Astrocyte (in vitro differentiated cells and primary cell): ENCODE measurements around the gene CHTOP. TPM values are rescaled to one million over a fixed set of nuclear protein-coding genes. Genes with fewer than 3 reads are reported as not detected.

Source experiments
- DNase-seq: peaks from one replicate; pipeline ENCODE4 v3.0.0-alpha.2; 2010; ENCODE audit warnings: low read depth
- FAIRE-seq: peaks from 2 replicates; lab custom pipeline; 2011; peaks lifted over from hg19 to GRCh38; lab: Jason Lieb, UNC
- H2AFZ ChIP-seq: 2 replicates; pipeline ENCODE4 v1.6.0; 2012; ENCODE audit warnings: low read depth, low read length, inconsistent platforms
- H3K27ac ChIP-seq: 2 replicates; pipeline ENCODE4 v1.5.1; 2011; ENCODE audit warnings: low read depth, low read length, inconsistent platforms
- H3K27me3 ChIP-seq: 2 replicates; pipeline ENCODE4 v1.6.0; 2011; ENCODE audit warnings: low read length, inconsistent platforms; ENCODE audit not compliant: insufficient read depth
- H3K36me3 ChIP-seq: 2 replicates; pipeline ENCODE4 v1.5.1; 2011; ENCODE audit warnings: low read length, inconsistent platforms; ENCODE audit not compliant: insufficient read depth
- H3K4me1 ChIP-seq: 2 replicates; pipeline ENCODE4 v1.5.1; 2011; ENCODE audit warnings: low read length, inconsistent platforms; ENCODE audit not compliant: insufficient read depth
- H3K4me2 ChIP-seq: 2 replicates; pipeline ENCODE4 v1.6.0; 2012; ENCODE audit warnings: low read length, inconsistent platforms
- H3K4me3 ChIP-seq: 2 replicates; pipeline ENCODE4 v1.5.1; 2011; ENCODE audit warnings: low read depth, mild to moderate bottlenecking, low read length, inconsistent platforms; ENCODE audit not compliant: insufficient read depth
- H3K79me2 ChIP-seq: 2 replicates; pipeline ENCODE4 v1.6.0; 2012; ENCODE audit warnings: mild to moderate bottlenecking, low read length, inconsistent platforms; ENCODE audit not compliant: insufficient read depth
- H3K9ac ChIP-seq: 2 replicates; pipeline ENCODE4 v1.6.0; 2012; ENCODE audit warnings: mild to moderate bottlenecking, low read length, inconsistent platforms
- H3K9me3 ChIP-seq: 2 replicates; pipeline ENCODE4 v1.5.1; 2012; ENCODE audit warnings: low read depth, mild to moderate bottlenecking, low read length, inconsistent platforms; ENCODE audit not compliant: insufficient read depth
- H4K20me1 ChIP-seq: 2 replicates; pipeline ENCODE4 v1.6.0; 2012; ENCODE audit warnings: low read length, inconsistent platforms; ENCODE audit not compliant: insufficient read depth
- H3K27ac Mint-ChIP-seq: one replicate; pipeline ENCODE4 v1.8.0; 2021; ENCODE audit warnings: mild to moderate bottlenecking, mixed read lengths; ENCODE audit not compliant: unreplicated experiment
- H3K27me3 Mint-ChIP-seq: one replicate; pipeline ENCODE4 v1.8.0; 2021; ENCODE audit warnings: low read depth, mixed read lengths; ENCODE audit not compliant: unreplicated experiment
- H3K36me3 Mint-ChIP-seq: one replicate; pipeline ENCODE4 v1.8.0; 2021; ENCODE audit warnings: low read depth, mixed read lengths; ENCODE audit not compliant: unreplicated experiment
- H3K4me1 Mint-ChIP-seq: one replicate; pipeline ENCODE4 v1.8.0; 2021; ENCODE audit warnings: low read depth, mixed read lengths; ENCODE audit not compliant: unreplicated experiment
- H3K4me3 Mint-ChIP-seq: one replicate; pipeline ENCODE4 v1.8.0; 2021; ENCODE audit warnings: mild to moderate bottlenecking, moderate library complexity, mixed read lengths; ENCODE audit not compliant: unreplicated experiment
- H3K9me3 Mint-ChIP-seq: one replicate; pipeline ENCODE4 v1.8.0; 2021; ENCODE audit warnings: mild to moderate bottlenecking, mixed read lengths; ENCODE audit not compliant: unreplicated experiment
- CTCF ChIP-seq: IDR thresholded peaks from 2 replicates; pipeline ENCODE4 v1.5.1; 2011; ENCODE audit warnings: low read depth, mild to moderate bottlenecking, inconsistent platforms, low read length, moderate library complexity; ENCODE audit not compliant: insufficient read depth
- EZH2 ChIP-seq: IDR thresholded peaks from 2 replicates; pipeline ENCODE4 v1.6.1; 2012; ENCODE audit warnings: mild to moderate bottlenecking, low read length, inconsistent platforms; ENCODE audit not compliant: insufficient read depth
- total RNA-seq: library from RNA; stranded (reverse); gene quantifications from 2 replicates; pipeline ENCODE4 v1.2.1, GENCODE V29; 2021

The CHTOP gene
- total RNA-seq, 1 donor from 2014 or later, result 56.4 TPM

GRCh38 chr1:153606194-153606593, 27.7 kb upstream of the CHTOP start:
- Histone ChIP-seq H3K9ac (no peak overlapping the region), H4K20me1 (peaks cover 2% of the 10 kb centered on the region), H3K9me3 (no peaks in the 10 kb centered on the region), H3K36me3 (peaks cover 17% of the 10 kb centered on the region), H3K27ac (no peak overlapping the region), H3K4me3 (no peak overlapping the region), H2AFZ (no peak overlapping the region), H3K79me2 (peaks cover 50% of the 10 kb centered on the region), H3K4me2 (no peak overlapping the region), H3K4me1 (peaks cover 36% of the 10 kb centered on the region), H3K27me3 (no peaks in the 10 kb centered on the region)
- peaks cover 5% of the 10 kb centered on the region for H3K36me3 Mint-ChIP-seq
- peaks cover 2% of the 10 kb centered on the region for H3K27me3 Mint-ChIP-seq
- TF ChIP-seq CTCF, result no peak
- no peak for TF ChIP-seq EZH2
- no peak overlapping the region for H3K27ac Mint-ChIP-seq
- DNase-seq (no peak), FAIRE-seq (no peak)
- no peaks in the 10 kb centered on the region for H3K9me3 Mint-ChIP-seq
- peaks cover 14% of the 10 kb centered on the region for H3K4me1 Mint-ChIP-seq
- H3K4me3 Mint-ChIP-seq, result no peak overlapping the region

GRCh38 chr1:153607381-153607780, 26.5 kb upstream of the CHTOP start:
- H3K36me3 ChIP-seq, result peaks cover 17% of the 10 kb centered on the region
- H3K27me3 Mint-ChIP-seq, result peaks cover 2% of the 10 kb centered on the region
- H3K36me3 Mint-ChIP-seq, result peaks cover 5% of the 10 kb centered on the region
- peaks cover 9% of the 10 kb centered on the region for H4K20me1 ChIP-seq
- no peaks in the 10 kb centered on the region for H3K9me3 ChIP-seq
- peak overlapping the region; percentile 87 for H3K9ac ChIP-seq
- H3K27me3 ChIP-seq, result no peaks in the 10 kb centered on the region
- no peak overlapping the region for H3K4me3 Mint-ChIP-seq
- peak overlapping the region; percentile 87 for H3K4me2 ChIP-seq
- H2AFZ ChIP-seq, result no peak overlapping the region
- H3K27ac Mint-ChIP-seq, result no peak overlapping the region
- peaks cover 20% of the 10 kb centered on the region for H3K4me1 Mint-ChIP-seq
- no peak for DNase-seq
- FAIRE-seq, result no peak
- H3K4me3 ChIP-seq, result no peak overlapping the region
- H3K9me3 Mint-ChIP-seq, result no peaks in the 10 kb centered on the region
- H3K27ac ChIP-seq, result peak overlapping the region; percentile 92
- peaks cover 61% of the 10 kb centered on the region for H3K79me2 ChIP-seq
- H3K4me1 ChIP-seq, result peaks cover 44% of the 10 kb centered on the region
- no peak for TF ChIP-seq EZH2
- TF ChIP-seq CTCF, result no peak

GRCh38 chr1:153608089-153608682, 25.7 kb upstream of the CHTOP start:
- H3K9me3 Mint-ChIP-seq, result no peaks in the 10 kb centered on the region
- TF ChIP-seq EZH2 (no peak), CTCF (no peak)
- Histone ChIP-seq H3K9me3 (no peaks in the 10 kb centered on the region), H3K27me3 (no peaks in the 10 kb centered on the region), H2AFZ (peak overlapping the region; percentile 82), H3K4me3 (peak overlapping the region; percentile 63), H3K4me1 (peaks cover 45% of the 10 kb centered on the region), H3K36me3 (peaks cover 17% of the 10 kb centered on the region), H3K27ac (peak overlapping the region; percentile 92), H4K20me1 (peaks cover 9% of the 10 kb centered on the region), H3K4me2 (peak overlapping the region; percentile 87), H3K79me2 (peaks cover 69% of the 10 kb centered on the region), H3K9ac (peak overlapping the region; percentile 87)
- DNase-seq (no peak), FAIRE-seq (no peak)
- peak overlapping the region; percentile 89 for H3K4me3 Mint-ChIP-seq
- H3K36me3 Mint-ChIP-seq, result peaks cover 5% of the 10 kb centered on the region
- peak overlapping the region; percentile 92 for H3K27ac Mint-ChIP-seq
- H3K4me1 Mint-ChIP-seq, result peaks cover 20% of the 10 kb centered on the region
- peaks cover 2% of the 10 kb centered on the region for H3K27me3 Mint-ChIP-seq
